LNCAP (cell line): Measurements from ENCODE around the gene CLEC6A.

Experiments
- TF ChIP-seq, protein P1 (sequence below): fragments of 450-650 bp; IDR thresholded peaks from 2 replicates; pipeline ENCODE4 v1.5.1; 2017; ENCODE audit warnings: mild to moderate bottlenecking

Gene CLEC6A

DNA sequence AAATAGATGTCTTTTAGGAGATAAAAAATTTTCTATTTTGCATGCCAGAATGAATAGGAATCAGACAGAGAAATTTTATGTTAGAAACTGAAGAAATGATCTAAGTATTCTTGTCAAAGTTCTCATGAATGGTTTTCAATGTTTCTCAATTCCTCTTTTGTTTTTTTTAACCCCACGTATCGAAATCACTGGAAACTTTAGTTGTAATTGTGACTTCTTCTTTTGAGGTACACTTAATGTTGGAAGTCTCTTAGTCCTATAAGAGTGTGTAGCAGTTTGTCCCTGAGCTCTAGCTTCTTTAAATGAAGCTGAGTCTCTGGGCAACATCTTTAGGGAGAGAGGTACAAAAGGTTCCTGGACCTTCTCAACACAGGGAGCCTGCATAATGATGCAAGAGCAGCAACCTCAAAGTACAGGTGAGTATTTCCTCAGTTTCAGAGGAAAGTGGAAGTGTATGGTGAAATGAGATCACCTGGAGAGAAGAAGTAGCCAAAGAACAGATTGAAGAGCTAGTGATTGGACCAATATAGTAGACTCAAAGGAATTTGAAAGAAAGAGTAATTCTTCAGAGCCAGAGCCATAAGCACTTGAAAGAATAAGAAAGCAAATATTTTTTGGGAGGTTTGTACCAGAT is at the start of gene CLEC6A:
CLEC6A (plus strand) TSS at position 236 of the 634 bp plus-strand sequence; CDS start at position 386, 150 bp downstream.
- TF ChIP-seq, protein P1, sequence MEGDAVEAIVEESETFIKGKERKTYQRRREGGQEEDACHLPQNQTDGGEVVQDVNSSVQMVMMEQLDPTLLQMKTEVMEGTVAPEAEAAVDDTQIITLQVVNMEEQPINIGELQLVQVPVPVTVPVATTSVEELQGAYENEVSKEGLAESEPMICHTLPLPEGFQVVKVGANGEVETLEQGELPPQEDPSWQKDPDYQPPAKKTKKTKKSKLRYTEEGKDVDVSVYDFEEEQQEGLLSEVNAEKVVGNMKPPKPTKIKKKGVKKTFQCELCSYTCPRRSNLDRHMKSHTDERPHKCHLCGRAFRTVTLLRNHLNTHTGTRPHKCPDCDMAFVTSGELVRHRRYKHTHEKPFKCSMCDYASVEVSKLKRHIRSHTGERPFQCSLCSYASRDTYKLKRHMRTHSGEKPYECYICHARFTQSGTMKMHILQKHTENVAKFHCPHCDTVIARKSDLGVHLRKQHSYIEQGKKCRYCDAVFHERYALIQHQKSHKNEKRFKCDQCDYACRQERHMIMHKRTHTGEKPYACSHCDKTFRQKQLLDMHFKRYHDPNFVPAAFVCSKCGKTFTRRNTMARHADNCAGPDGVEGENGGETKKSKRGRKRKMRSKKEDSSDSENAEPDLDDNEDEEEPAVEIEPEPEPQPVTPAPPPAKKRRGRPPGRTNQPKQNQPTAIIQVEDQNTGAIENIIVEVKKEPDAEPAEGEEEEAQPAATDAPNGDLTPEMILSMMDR = no peak

DNA sequence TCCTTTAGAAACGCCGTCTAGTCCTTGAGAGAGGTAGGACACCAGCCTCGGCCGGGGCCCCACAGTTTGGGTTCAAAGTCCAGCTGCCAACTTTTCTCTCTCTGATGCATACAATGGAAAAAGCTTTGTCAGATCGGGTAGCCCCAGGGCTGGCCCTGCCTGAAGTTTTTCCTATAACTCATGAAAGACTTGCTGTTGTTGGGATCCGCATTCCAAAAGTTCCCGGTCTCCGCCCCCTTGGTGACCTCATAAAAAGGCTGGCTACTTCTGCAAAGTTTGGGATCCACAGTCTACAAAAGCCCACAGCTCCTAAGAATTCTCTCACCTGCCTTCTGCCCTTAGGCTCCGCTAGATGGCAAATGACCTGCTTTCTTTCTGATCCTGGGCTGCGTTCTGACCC is 35.3 kb upstream of the CLEC6A start:
- TF ChIP-seq, protein P1 = no peak

DNA sequence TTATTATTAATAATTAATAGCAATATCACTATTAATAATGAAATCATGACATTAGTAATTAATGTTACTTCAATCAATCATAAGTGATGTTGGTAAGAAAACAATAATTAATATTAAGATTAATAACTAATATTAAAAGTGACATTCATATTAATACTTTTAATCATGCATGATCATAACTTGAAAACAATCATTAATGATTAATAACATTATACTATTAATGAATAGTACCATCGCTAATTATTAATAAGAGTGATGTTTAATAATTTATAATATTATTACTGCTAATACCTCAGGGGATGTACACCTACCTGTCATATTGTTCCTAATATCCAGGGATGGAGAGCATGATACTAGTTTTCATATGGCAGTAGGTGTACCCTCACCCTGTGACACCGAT is 10.0 kb upstream of the CLEC6A start:
- TF ChIP-seq, protein P1 = no peak

DNA sequence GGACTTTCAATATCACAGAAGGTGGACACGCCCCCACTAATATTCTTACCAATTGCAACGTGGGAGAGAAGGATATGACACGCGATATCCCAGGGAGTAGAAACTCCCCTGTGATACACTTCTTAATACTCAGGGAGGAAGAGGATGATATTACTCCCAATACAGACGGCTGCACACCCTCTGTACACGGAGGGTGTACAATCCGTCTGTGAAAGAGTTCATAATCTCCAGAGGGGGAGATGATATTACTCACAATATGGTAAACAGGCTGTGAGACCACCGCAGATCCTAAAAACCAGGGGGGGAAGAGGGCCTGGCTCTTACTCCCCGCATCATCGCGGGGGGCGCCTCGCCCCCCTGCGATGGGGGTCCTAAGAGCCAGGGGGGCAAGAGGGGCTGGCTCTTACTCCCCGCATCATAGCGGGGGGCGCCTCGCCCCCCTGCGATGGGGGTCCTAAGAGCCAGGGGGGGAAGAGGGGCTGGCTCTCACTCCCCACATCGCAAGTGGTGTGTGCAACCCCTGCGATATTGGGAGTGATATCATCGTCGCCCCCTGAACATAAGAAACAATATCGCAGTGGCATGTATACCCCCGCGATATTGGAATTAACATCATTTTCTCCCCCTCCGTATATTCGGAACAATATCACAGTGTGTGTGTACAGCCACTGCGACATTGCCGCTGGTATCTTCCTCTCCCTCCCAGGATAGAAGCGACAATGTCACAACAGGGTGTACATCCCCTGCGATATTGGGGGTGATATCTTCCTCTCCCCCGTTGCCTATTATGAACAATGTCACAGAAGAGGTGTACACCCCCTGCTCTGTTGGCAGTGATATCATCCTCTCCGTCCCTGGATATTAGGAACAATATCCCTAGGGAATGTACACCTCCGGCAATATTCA is 8.9 kb upstream of the CLEC6A start:
- TF ChIP-seq, protein P1 = no peak

DNA sequence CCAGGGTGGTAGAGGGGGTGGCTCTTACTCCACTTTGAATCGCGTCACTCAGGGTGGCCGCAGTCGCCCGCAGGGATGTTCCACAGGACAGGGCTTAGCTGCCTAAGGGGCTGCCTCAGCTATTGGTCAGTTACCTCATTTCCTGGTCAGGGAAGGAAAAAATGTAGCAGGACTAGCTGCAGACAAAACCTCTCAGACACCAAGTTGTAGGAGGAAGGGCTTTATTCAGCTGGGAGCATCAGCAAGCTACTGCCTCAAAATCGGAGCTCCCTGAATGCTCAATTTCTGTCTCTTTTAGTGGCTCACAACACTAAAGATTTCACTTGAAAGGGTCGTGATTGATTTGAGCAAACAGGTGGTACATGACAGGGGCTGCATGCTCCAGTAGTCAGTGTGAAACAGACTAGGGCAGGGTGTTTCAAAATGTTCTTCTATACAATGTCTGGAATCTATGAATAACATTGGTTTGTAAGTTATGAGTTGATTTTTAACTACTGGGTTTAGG is 6.4 kb upstream of the CLEC6A start:
- TF ChIP-seq, protein P1 = no peak

DNA sequence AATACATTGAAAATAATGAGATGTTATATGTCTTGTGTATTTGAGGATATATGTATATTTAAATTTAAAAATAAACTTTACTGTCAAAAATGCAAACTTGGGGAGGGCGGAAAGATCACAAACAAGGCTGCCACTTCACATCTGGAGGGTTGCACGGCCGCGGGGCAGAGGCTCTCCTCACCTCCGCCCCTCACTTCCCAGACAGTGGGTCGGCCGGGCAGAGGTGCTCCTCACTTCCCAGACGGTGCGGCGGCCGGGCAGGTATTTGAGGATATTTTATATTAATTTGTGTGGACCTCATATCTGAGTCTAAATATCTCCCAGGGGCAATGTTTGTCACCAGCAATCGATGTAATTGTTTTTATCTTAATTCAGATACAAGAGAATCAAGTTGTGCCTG is 3.7 kb upstream of the CLEC6A start:
- TF ChIP-seq, protein P1 = no peak

DNA sequence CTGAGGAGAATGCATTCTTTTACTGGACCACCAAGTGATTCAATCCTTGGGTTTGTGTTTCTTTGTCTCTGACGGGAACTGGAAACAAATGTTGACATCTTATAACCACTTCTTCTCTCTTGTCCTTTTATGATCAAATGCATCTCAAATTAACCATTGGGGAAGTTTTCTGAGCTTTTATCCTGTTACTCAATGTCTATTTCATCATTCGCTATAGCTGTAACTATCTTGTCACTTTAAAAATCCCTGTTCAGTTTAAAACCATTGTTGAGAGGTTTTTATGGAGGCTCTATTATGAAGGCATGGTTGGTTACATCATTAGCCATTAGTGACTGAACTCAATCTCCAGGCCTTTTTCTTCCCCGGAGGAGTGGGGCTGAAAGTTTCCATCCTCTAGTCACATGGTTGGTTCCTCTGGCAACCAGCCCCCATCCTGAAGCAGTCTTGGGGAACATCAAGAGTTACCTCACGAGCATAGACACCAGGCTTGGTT is 2.7 kb upstream of the CLEC6A start:
- TF ChIP-seq, protein P1 = no peak
